Sigmoid colon (tissue), 7 donors: Measurements from ENCODE around the gene ARHGAP40. TPM values are rescaled to one million over a fixed set of nuclear protein-coding genes. Genes with fewer than 3 reads are reported as not detected.

Experiments
- DNase-seq: peaks from one replicate; pipeline ENCODE4 v3.0.0-alpha.2; 2019
- H3K27ac ChIP-seq, 4 donors: fragments of 200-600 bp; sonication (generic); one replicate each; pipeline ENCODE4 v1.5.1; 2016 to 2019; ENCODE audit warnings: mild to moderate bottlenecking in 1 of 4
- H3K27me3 ChIP-seq, 3 donors: fragments of 200-600 bp; sonication (generic); one replicate each; pipeline ENCODE4 v1.5.1; 2019; ENCODE audit warnings: mild to moderate bottlenecking in 1 of 3
- H3K36me3 ChIP-seq, 4 donors: fragments of 200-600 bp; sonication (generic); one replicate each; pipeline ENCODE4 v1.5.1; 2016 to 2019
- H3K4me1 ChIP-seq, 4 donors: fragments of 200-600 bp; sonication (generic); one replicate each; pipeline ENCODE4 v1.5.1; 2017 to 2019
- H3K4me3 ChIP-seq, 4 donors: fragments of 200-600 bp; sonication (generic); one replicate each; pipeline ENCODE4 v1.5.1; 2017 to 2019; ENCODE audit warnings: mild to moderate bottlenecking in 2 of 4, moderate library complexity in 1 of 4
- H3K9me3 ChIP-seq, 4 donors: fragments of 200-600 bp in 3 of 4; sonication (generic) in 3 of 4; one replicate each; pipeline versions ENCODE4 v1.5.1 to v1.6.1; 2013 to 2019
- CTCF ChIP-seq, 4 experiments: fragments of 450-650 bp in 3 of 4; fragments of 200-600 bp in 1 of 4; IDR thresholded peaks; one replicate each; pipeline ENCODE4 v1.5.1; 2016 to 2019; ENCODE audit warnings: antibody characterized with exemption in 4 of 4, mild to moderate bottlenecking in 3 of 4, moderate library complexity in 2 of 4
- EP300 ChIP-seq, 4 donors: sonication (generic); formaldehyde crosslinking; IDR thresholded peaks; one replicate each; pipeline ENCODE4 v1.6.1; 2017; ENCODE audit warnings: antibody characterized with exemption in 4 of 4
- POLR2A ChIP-seq, 2 donors: fragments of 450-650 bp; IDR thresholded peaks; one replicate each; pipeline ENCODE4 v1.6.1; 2016; ENCODE audit warnings: antibody characterized with exemption in 2 of 2, mild to moderate bottlenecking in 2 of 2, moderate library complexity in 2 of 2
- POLR2AphosphoS5 ChIP-seq, 4 donors: sonication (generic); formaldehyde crosslinking; IDR thresholded peaks; one replicate each; pipeline ENCODE4 v1.6.1; 2017; ENCODE audit warnings: antibody characterized with exemption in 4 of 4
- WGBS, 2 donors: extraction: QIAGEN DNeasy Blood & Tissue Kit; methylation state at CpG; one replicate each; pipeline ENCODE4 v1.1.7; 2013; 5-methylcytosine and 5-hydroxymethylcytosine counted together
- intact Hi-C: fragments of 100-400 bp; cut with DNase I; formaldehyde crosslinking; loops from one replicate; pipeline ENCODE4 v1.15.1; 2023
- polyA plus RNA-seq, 3 donors: library from polyadenylated mRNA; stranded (reverse); fragments of 200-250 nt; gene quantifications; one replicate each; pipeline ENCODE4 v1.2.3, GENCODE V29; 2013
- total RNA-seq, 4 donors: library from RNA; depleted of rRNA; stranded (reverse); fragments of >200 nt; gene quantifications; one replicate each; pipeline ENCODE4 v1.1.0, GENCODE V29; 2016
- donor health status: healthy with polysubstance abuse.
- donor health status: Bipolar disorder and iron deficiency.
- donor health status: healthy.

Gene ARHGAP40
- total RNA-seq, result not detected
- not detected for polyA plus RNA-seq

- intact Hi-C loops, result no loop called here
- Histone ChIP-seq H3K27me3 (peaks cover 22 to 62% (median 26%) of the 10 kb centered on the region in 3 donors), H3K9me3 (no peaks in the 10 kb centered on the region), H3K4me3 (no peak within 1 kb of the TSS), H3K4me1 (peaks cover 0 to 8% (median 2%) of the 10 kb centered on the region in 4 donors), H3K27ac (no peak within 1 kb of the TSS), H3K36me3 (no peaks in the 10 kb centered on the region)
- no peak for DNase-seq
- WGBS, 2 donors, result 9 to 10% methylated on average over 42 of the region's 42 CpGs
- TF ChIP-seq CTCF (IDR thresholded peaks at IDR 0.05), result no peak
- TF ChIP-seq POLR2A (IDR thresholded peaks at IDR 0.05), result no peak
- TF ChIP-seq EP300 (IDR thresholded peaks at IDR 0.05), result no peak
- TF ChIP-seq POLR2AphosphoS5 (IDR thresholded peaks at IDR 0.05), result no peak
Measured at GRCh38 chr20:38601216-38602184, at the start of gene ARHGAP40. ARHGAP40 (plus strand) TSS chr20:38601809.

GRCh38 chr20:38554986-38555385 is 46.6 kb upstream of the ARHGAP40 start:
- H3K4me1 ChIP-seq, result no peaks in the 10 kb centered on the region
- no peaks in the 10 kb centered on the region for H3K9me3 ChIP-seq
- H3K27ac ChIP-seq, result no peak overlapping the region
- TF ChIP-seq CTCF (IDR thresholded peaks at IDR 0.05) (no peak), POLR2A (IDR thresholded peaks at IDR 0.05) (no peak), POLR2AphosphoS5 (IDR thresholded peaks at IDR 0.05) (no peak), EP300 (IDR thresholded peaks at IDR 0.05) (no peak)
- intact Hi-C loops, result no loop called here
- H3K36me3 ChIP-seq, result peaks cover 6 to 100% (median 44%) of the 10 kb centered on the region in 4 donors
- no peak overlapping the region for H3K4me3 ChIP-seq
- DNase-seq, result no peak
- H3K27me3 ChIP-seq, result no peaks in the 10 kb centered on the region
- 95% methylated on average over 2 of the region's 2 CpGs for WGBS, 2 donors

GRCh38 chr20:38555395-38555794 is 46.2 kb upstream of the ARHGAP40 start:
- Histone ChIP-seq H3K9me3 (no peaks in the 10 kb centered on the region), H3K4me3 (no peak overlapping the region), H3K27me3 (no peaks in the 10 kb centered on the region), H3K27ac (no peak overlapping the region), H3K4me1 (no peaks in the 10 kb centered on the region), H3K36me3 (peaks cover 6 to 100% (median 44%) of the 10 kb centered on the region in 4 donors)
- no peak for DNase-seq
- intact Hi-C loops, result no loop called here
- TF ChIP-seq POLR2A (IDR thresholded peaks at IDR 0.05), result no peak
- TF ChIP-seq CTCF (IDR thresholded peaks at IDR 0.05), result no peak
- TF ChIP-seq EP300 (IDR thresholded peaks at IDR 0.05), result no peak
- TF ChIP-seq POLR2AphosphoS5 (IDR thresholded peaks at IDR 0.05), result no peak

- no peak overlapping the region for H3K4me3 ChIP-seq
- H3K9me3 ChIP-seq, result no peaks in the 10 kb centered on the region
- no peaks in the 10 kb centered on the region for H3K27me3 ChIP-seq
- intact Hi-C loops, result no loop called here
- no peak for TF ChIP-seq CTCF (IDR thresholded peaks at IDR 0.05)
- no peak for TF ChIP-seq POLR2AphosphoS5 (IDR thresholded peaks at IDR 0.05)
- no peak for TF ChIP-seq POLR2A (IDR thresholded peaks at IDR 0.05)
- WGBS, 2 donors, result 95 to 97% methylated on average over 2 of the region's 2 CpGs
- H3K27ac ChIP-seq, result no peak overlapping the region
- H3K4me1 ChIP-seq, result no peaks in the 10 kb centered on the region
- DNase-seq, result no peak
- peaks cover 6 to 99% (median 37%) of the 10 kb centered on the region in 4 donors for H3K36me3 ChIP-seq
Measured at GRCh38 chr20:38557174-38557573, 44.4 kb upstream of the ARHGAP40 start.
